ENCODE data around the gene PCDHB5.
"Not testable (repeated sequence)": the region's sequence is repeated elsewhere in the genome, so short reads cannot be mapped to it uniquely, and the experiment has no call there.

The PCDHB5 gene

GRCh38 chr5:141135030-141135717, at the start of gene PCDHB5:
TSS of gene PCDHB5 (plus strand) at chr5:141135206. CDS start at chr5:141135435, 229 bp downstream.
- peak within 1 kb of the TSS; percentile 76 for H3K4me3 ChIP-seq (ENCODE audit: low read depth, low read length)
- DNase-seq (ENCODE audit: low read depth): peak; percentile 15
- TF ChIP-seq CTCF (IDR thresholded peaks at IDR 0.05; ENCODE audit: control insufficient read depth, extremely low read depth, insufficient read depth): peak; percentile 64

GRCh38 chr5:141094481-141095262, 40.3 kb upstream of the PCDHB5 start, which contains the start of gene PCDHB2:
TSS of gene PCDHB2 (plus strand) at chr5:141094615. CDS start at chr5:141094791, 176 bp downstream.
- TF ChIP-seq CTCF (IDR thresholded peaks at IDR 0.05; ENCODE audit: control insufficient read depth, extremely low read depth, insufficient read depth): peak; percentile 65
- peak; percentile 65 for DNase-seq (ENCODE audit: low read depth)
- H3K4me3 ChIP-seq (ENCODE audit: low read depth, low read length): peak within 1 kb of the TSS; percentile 63

- no peak for TF ChIP-seq CTCF (IDR thresholded peaks at IDR 0.05; ENCODE audit: control insufficient read depth, extremely low read depth, insufficient read depth)
- peak overlapping the region; percentile 63 for H3K4me3 ChIP-seq (ENCODE audit: low read depth, low read length)
- no peak for DNase-seq (ENCODE audit: low read depth)
Measured at GRCh38 chr5:141095263-141095641, 39.8 kb upstream of the PCDHB5 start.

- H3K4me3 ChIP-seq (ENCODE audit: low read depth, low read length); DNase-seq (ENCODE audit: low read depth): not testable (repeated sequence)
Measured at GRCh38 chr5:141096181-141096580, 38.8 kb upstream of the PCDHB5 start.

DNA sequence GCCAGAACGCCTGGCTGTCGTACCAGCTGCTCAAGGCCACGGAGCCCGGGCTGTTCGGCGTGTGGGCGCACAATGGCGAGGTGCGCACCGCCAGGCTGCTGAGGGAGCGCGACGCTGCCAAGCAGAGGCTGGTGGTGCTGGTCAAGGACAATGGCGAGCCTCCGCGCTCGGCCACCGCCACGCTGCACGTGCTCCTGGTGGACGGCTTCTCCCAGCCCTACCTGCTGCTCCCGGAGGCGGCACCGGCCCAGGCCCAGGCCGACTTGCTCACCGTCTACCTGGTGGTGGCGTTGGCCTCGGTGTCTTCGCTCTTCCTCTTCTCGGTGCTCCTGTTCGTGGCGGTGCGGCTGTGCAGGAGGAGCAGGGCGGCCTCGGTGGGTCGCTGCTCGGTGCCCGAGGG, 38.4 kb upstream of the PCDHB5 start:
- not testable (repeated sequence) for DNase-seq (ENCODE audit: low read depth); H3K4me3 ChIP-seq (ENCODE audit: low read depth, low read length)

- DNase-seq (ENCODE audit: low read depth): no peak
- peak within 1 kb of the TSS; percentile 12; the same call in 1 of the 2 replicates for H3K4me3 ChIP-seq (ENCODE audit: low read depth, low read length)
- peak; percentile 54 for TF ChIP-seq CTCF (IDR thresholded peaks at IDR 0.05; ENCODE audit: control insufficient read depth, extremely low read depth, insufficient read depth)
Measured at GRCh38 chr5:141100243-141100805, 34.7 kb upstream of the PCDHB5 start, which contains the start of gene PCDHB3. TSS of gene PCDHB3 (plus strand) at chr5:141100473. CDS start at chr5:141100650, 177 bp downstream.

DNA sequence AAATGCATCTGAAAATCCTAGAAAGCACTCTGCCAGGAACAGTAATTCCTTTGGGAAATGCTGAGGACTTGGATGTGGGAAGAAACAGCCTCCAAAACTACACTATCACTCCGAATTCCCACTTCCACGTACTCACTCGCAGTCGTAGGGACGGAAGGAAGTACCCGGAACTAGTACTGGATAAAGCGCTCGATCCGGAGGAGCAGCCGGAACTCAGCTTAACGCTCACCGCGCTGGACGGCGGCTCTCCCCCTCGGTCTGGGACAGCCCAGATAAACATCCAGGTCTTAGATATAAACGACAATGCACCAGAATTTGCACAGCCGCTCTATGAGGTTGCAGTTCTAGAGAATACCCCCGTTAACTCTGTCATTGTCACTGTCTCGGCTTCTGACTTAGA, 33.9 kb upstream of the PCDHB5 start:
- no peak for DNase-seq (ENCODE audit: low read depth)
- no peak for TF ChIP-seq CTCF (IDR thresholded peaks at IDR 0.05; ENCODE audit: control insufficient read depth, extremely low read depth, insufficient read depth)
- H3K4me3 ChIP-seq (ENCODE audit: low read depth, low read length): peak overlapping the region; percentile 5; the same call in 1 of the 2 replicates

- DNase-seq (ENCODE audit: low read depth); H3K4me3 ChIP-seq (ENCODE audit: low read depth, low read length): not testable (repeated sequence)
Measured at GRCh38 chr5:141102070-141102469, 32.9 kb upstream of the PCDHB5 start.

- DNase-seq (ENCODE audit: low read depth); H3K4me3 ChIP-seq (ENCODE audit: low read depth, low read length): not testable (repeated sequence)
Measured at GRCh38 chr5:141102471-141102870, 32.5 kb upstream of the PCDHB5 start.

Data from LNCaP clone FGC (cell line).